PC-9 (cell line): ENCODE results near the gene MRPL12.

Experiments used
- EZH2 ChIP-seq: fragments of 200-600 bp; sonication (generic); IDR thresholded peaks from 2 replicates; pipeline ENCODE4 v1.8.0; 2017; ENCODE audit warnings: antibody characterized with exemption, low read depth
- TF ChIP-seq, protein P1 (sequence below): fragments of 200-600 bp; sonication (generic); conservative IDR thresholded peaks from 2 replicates; pipeline ENCODE4 v1.6.1; 2017; ENCODE audit warnings: mixed run types, antibody characterized with exemption, mild to moderate bottlenecking, moderate library complexity

DNA sequence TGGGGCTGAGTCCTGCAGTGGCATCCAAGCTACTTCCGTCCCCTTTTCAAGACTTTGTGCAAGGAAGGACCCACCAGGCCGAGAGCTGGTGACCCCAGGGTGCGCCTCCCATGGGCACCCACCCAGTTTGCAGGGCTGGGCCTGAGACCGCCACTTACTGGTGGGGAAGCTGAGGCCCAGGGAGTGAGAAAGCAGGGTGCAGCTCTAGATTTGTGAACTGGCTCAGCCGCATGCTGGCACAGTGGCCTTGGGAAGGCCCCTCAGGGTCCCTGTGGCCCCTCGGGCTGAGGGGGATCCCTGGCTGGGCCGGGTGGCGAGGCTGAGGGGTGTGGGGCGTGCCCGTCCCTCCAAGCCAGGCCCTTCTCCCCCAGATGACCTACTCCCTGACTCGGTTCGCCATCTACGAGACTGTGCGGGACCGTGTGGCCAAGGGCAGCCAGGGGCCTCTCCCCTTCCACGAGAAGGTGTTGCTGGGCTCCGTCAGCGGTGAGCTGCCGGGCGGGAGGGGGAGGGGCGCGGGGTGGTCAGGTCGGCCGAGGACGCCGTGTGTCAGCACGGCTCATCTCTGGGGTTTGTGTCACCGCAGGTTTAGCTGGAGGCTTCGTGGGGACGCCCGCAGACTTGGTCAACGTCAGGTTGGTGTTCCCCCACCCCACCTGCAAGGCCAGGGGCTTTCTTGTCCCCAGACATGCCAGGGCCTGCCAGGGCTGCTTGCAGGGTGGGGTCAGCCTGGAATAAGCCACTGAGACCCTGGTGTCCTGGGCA is 12.1 kb downstream of the MRPL12 start:
- TF ChIP-seq, protein P1, sequence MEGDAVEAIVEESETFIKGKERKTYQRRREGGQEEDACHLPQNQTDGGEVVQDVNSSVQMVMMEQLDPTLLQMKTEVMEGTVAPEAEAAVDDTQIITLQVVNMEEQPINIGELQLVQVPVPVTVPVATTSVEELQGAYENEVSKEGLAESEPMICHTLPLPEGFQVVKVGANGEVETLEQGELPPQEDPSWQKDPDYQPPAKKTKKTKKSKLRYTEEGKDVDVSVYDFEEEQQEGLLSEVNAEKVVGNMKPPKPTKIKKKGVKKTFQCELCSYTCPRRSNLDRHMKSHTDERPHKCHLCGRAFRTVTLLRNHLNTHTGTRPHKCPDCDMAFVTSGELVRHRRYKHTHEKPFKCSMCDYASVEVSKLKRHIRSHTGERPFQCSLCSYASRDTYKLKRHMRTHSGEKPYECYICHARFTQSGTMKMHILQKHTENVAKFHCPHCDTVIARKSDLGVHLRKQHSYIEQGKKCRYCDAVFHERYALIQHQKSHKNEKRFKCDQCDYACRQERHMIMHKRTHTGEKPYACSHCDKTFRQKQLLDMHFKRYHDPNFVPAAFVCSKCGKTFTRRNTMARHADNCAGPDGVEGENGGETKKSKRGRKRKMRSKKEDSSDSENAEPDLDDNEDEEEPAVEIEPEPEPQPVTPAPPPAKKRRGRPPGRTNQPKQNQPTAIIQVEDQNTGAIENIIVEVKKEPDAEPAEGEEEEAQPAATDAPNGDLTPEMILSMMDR: no peak
- no peak for TF ChIP-seq EZH2
